Stimulated activated CD8-positive, alpha-beta memory T cell treated with anti-CD3 and anti-CD28 coated beads, Interleukin-12 subunit alpha, Interleukin-12 subunit beta, amount 100 ng/mL, for 24 hours (primary cell): Measurements from ENCODE around the gene WARS2.

Source experiments
- DNase-seq: peaks from one replicate; pipeline ENCODE4 v3.0.0-alpha.2; 2020; ENCODE audit errors: extremely low read depth

Gene WARS2

GRCh38 chr1:119026956-119027355 lies 113.5 kb downstream of the WARS2 start:
- no peak for DNase-seq

GRCh38 chr1:119015547-119015946 lies 124.9 kb downstream of the WARS2 start:
- no peak for DNase-seq

- DNase-seq: no peak
These were observed 128.1 kb downstream of the WARS2 start for GRCh38 chr1:119012383-119012782.

- no peak for DNase-seq
These were observed 128.7 kb downstream of the WARS2 start for GRCh38 chr1:119011706-119012105.

GRCh38 chr1:119011116-119011515 lies 129.3 kb downstream of the WARS2 start:
- no peak for DNase-seq

- DNase-seq: no peak
These were observed 130.3 kb downstream of the WARS2 start for GRCh38 chr1:119010201-119010600.

GRCh38 chr1:119009312-119009655 lies 131.2 kb downstream of the WARS2 start:
- DNase-seq: no peak

GRCh38 chr1:119008483-119009311 lies 131.8 kb downstream of the WARS2 start:
- no peak for DNase-seq

- no peak for DNase-seq
These were observed 132.6 kb downstream of the WARS2 start for GRCh38 chr1:119007670-119008482.

- DNase-seq: no peak
These were observed 133.1 kb downstream of the WARS2 start for GRCh38 chr1:119007339-119007669.

- no peak for DNase-seq
These were observed 133.8 kb downstream of the WARS2 start for GRCh38 chr1:119006406-119007279.

- DNase-seq: no peak
These were observed 134.6 kb downstream of the WARS2 start for GRCh38 chr1:119005724-119006405.

- no peak for DNase-seq
These were observed 135.7 kb downstream of the WARS2 start for GRCh38 chr1:119004781-119005180.

GRCh38 chr1:119004129-119004527 lies 136.3 kb downstream of the WARS2 start:
- no peak for DNase-seq

GRCh38 chr1:119003413-119004128 lies 136.9 kb downstream of the WARS2 start:
- no peak for DNase-seq

- DNase-seq: no peak
These were observed 138.3 kb downstream of the WARS2 start for GRCh38 chr1:119002028-119002686.

GRCh38 chr1:119001181-119002027 lies 139.0 kb downstream of the WARS2 start:
- DNase-seq: no peak

- no peak for DNase-seq
These were observed 139.9 kb downstream of the WARS2 start for GRCh38 chr1:119000371-119001180.
